Measurements from ENCODE around the gene MBD3.
"Not testable (repeated sequence)": the region's sequence is repeated elsewhere in the genome, so short reads cannot be mapped to it uniquely, and the experiment has no call there.

MBD3 gene

DNA sequence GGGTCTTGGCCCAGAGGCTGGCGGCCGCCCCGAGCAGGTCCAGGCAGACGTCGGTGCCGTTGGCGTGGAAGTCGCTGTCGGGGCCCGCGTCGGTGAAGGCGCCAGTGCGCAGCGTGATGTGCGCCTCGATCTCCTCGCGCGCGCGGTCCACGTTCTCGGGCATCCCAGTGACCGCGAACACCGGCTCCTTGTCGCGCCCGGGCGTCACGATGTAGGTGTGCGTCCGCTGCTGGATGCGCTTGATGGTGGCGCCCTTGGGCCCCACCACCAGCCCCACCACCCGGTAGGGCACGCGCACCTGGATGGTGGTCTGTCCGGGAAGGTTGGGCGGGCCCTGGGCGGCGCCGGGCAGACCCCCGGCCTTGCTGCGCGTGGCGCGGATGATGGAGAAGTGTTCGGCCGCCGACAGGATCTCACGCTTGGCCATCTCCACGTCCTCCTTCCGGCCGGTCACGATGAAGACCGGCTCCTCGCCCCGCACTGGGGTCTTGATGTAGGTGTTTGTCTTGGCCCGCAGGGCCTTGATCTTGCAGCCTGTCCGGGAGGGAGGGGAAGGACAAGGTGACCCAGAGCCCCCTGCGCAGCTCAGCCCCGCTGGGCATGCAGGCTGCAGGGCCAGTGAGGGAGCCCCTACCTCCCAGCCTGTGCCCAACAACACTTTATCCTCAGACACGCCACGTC lies 36.1 kb downstream of the MBD3 start:
- Histone ChIP-seq H3K4me3 (ENCODE audit: low read length) (no peak overlapping the region), H3K36me3 (ENCODE audit: control insufficient read depth, insufficient read depth, low read length) (peaks cover 2% of the 10 kb centered on the region), H3K4me1 (ENCODE audit: control insufficient read depth, insufficient read depth, low read length) (no peaks in the 10 kb centered on the region), H3K9ac (ENCODE audit: low read length) (no peak overlapping the region), H3K27ac (ENCODE audit: low read depth, low read length) (no peak overlapping the region), H3K27me3 (ENCODE audit: control insufficient read depth, insufficient read depth, low read length) (no peaks in the 10 kb centered on the region)

DNA sequence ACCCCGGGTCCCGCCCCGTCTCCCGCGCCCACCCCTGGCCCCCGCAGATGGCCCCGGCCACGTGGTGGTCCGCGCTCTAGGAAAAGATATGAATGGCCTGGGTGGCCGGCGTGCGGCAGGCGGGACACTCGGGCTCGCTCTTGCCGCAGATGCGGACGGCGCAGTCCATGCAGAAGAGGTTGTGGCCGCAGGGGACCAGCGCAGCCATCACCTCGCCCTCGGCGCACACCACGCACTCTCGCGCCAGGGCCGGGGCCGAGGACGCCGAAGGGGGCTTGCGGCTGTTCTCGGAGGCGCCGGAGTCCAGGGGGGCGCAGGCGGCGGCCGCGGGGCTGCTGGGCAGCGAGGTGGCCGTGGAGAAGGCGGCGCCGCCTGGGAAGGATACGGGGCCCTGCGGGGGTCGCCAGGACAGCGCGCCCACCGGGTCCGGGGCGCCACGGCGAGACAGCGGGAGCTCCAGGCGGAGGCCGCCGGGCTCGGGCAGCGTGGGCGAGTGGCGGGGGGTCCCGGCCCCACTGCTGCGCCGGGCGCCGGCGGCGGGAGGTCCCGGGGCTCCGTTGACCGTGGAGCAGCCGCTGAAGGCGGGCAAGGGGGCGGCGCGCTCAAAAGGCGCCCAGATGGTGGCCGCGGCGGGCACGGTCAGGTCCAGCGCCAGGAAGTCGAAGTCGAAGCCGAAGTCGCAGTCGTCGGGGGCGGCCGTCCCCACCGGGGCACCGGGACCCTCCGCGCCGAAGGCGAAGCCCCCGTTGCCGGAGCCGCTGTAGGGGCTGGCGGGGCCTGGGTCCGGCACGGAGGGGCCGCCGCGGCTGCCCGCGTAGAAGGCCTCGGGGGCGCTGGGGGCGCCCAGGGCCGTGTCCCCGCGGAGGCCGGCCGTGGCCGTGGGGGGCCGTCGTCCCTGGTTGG lies 36.9 kb downstream of the MBD3 start:
- no peak overlapping the region for H3K9ac ChIP-seq (ENCODE audit: low read length)
- H3K27ac ChIP-seq (ENCODE audit: low read depth, low read length), result no peak overlapping the region
- no peaks in the 10 kb centered on the region for H3K27me3 ChIP-seq (ENCODE audit: control insufficient read depth, insufficient read depth, low read length)
- no peak overlapping the region for H3K4me3 ChIP-seq (ENCODE audit: low read length)
- no peaks in the 10 kb centered on the region for H3K4me1 ChIP-seq (ENCODE audit: control insufficient read depth, insufficient read depth, low read length)
- peaks cover 2% of the 10 kb centered on the region for H3K36me3 ChIP-seq (ENCODE audit: control insufficient read depth, insufficient read depth, low read length)

DNA sequence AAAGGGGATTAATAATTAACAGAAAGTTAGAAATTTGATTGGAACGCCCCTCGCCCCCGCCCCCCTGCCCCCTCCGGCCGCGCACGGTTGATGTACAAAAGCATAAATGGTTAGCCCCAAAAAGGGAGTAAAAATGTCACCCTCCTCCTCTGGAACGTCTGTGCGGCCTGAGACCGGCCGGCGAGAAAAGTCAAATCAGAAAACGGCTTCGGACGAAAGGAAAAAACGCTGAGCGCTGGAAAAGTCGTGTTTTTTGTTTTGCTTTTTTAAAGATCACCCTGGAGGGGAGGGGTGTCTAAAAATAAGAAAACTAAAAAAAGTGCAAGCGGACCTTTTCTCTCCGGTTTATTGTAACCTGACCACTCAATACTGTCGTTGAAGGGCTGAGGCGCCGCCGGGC lies 37.7 kb downstream of the MBD3 start:
- H3K4me1 ChIP-seq (ENCODE audit: control insufficient read depth, insufficient read depth, low read length), result no peaks in the 10 kb centered on the region
- no peak overlapping the region for H3K9ac ChIP-seq (ENCODE audit: low read length)
- no peak overlapping the region for H3K4me3 ChIP-seq (ENCODE audit: low read length)
- H3K27me3 ChIP-seq (ENCODE audit: control insufficient read depth, insufficient read depth, low read length), result no peaks in the 10 kb centered on the region
- no peak overlapping the region for H3K27ac ChIP-seq (ENCODE audit: low read depth, low read length)
- H3K36me3 ChIP-seq (ENCODE audit: control insufficient read depth, insufficient read depth, low read length), result peaks cover 2% of the 10 kb centered on the region

- H3K27me3 ChIP-seq (ENCODE audit: control insufficient read depth, insufficient read depth, low read length), result no peaks in the 10 kb centered on the region
- no peak overlapping the region for H3K9ac ChIP-seq (ENCODE audit: low read length)
- no peak overlapping the region for H3K4me3 ChIP-seq (ENCODE audit: low read length)
- H3K27ac ChIP-seq (ENCODE audit: low read depth, low read length), result no peak overlapping the region
- H3K36me3 ChIP-seq (ENCODE audit: control insufficient read depth, insufficient read depth, low read length), result peaks cover 2% of the 10 kb centered on the region
- no peaks in the 10 kb centered on the region for H3K4me1 ChIP-seq (ENCODE audit: control insufficient read depth, insufficient read depth, low read length)
These were observed 39.2 kb downstream of the MBD3 start for GRCh38 chr19:1553415-1553814.

- Histone ChIP-seq H3K4me3 (ENCODE audit: low read length) (no peak overlapping the region), H3K36me3 (ENCODE audit: control insufficient read depth, insufficient read depth, low read length) (no peaks in the 10 kb centered on the region), H3K4me1 (ENCODE audit: control insufficient read depth, insufficient read depth, low read length) (no peaks in the 10 kb centered on the region), H3K9ac (ENCODE audit: low read length) (no peak overlapping the region), H3K27me3 (ENCODE audit: control insufficient read depth, insufficient read depth, low read length) (peaks cover 3% of the 10 kb centered on the region), H3K27ac (ENCODE audit: low read depth, low read length) (no peak overlapping the region)
These were observed 41.3 kb downstream of the MBD3 start for GRCh38 chr19:1551068-1552040.

GRCh38 chr19:1549332-1549945 lies 43.2 kb downstream of the MBD3 start:
- H3K4me1 ChIP-seq (ENCODE audit: control insufficient read depth, insufficient read depth, low read length), result no peaks in the 10 kb centered on the region
- peaks cover 3% of the 10 kb centered on the region for H3K27me3 ChIP-seq (ENCODE audit: control insufficient read depth, insufficient read depth, low read length)
- H3K4me3 ChIP-seq (ENCODE audit: low read length), result no peak overlapping the region
- H3K27ac ChIP-seq (ENCODE audit: low read depth, low read length), result no peak overlapping the region
- no peaks in the 10 kb centered on the region for H3K36me3 ChIP-seq (ENCODE audit: control insufficient read depth, insufficient read depth, low read length)
- no peak overlapping the region for H3K9ac ChIP-seq (ENCODE audit: low read length)

DNA sequence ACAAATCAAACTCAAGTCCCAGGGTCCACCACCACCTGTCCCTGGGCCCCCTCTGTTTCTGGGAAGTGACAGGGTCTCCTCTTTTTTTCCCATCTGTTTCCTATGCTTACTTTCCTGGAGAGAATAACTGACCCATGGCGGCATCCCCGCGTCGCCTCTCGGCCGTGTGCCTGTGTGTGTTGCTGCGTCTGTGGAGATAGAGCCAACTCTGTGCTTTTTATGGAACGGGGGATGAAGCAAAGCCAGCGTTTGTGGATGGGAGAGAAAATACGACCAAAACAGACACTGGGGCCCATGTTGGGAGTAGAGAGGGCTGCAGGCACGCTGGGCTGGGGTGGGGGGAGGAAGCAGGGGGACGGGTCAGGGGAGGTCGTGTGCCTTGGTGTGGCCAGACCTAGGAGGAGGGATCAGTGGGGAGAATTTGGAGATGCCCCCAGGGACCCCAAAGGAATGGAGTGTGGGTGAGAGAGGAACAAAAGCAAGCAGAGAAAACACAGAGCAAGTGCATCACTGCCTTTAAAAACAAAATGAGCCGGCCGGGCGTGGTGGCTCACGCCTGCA lies 52.2 kb downstream of the MBD3 start:
- Histone ChIP-seq H3K9ac (ENCODE audit: low read length) (no peak overlapping the region), H3K36me3 (ENCODE audit: control insufficient read depth, insufficient read depth, low read length) (no peaks in the 10 kb centered on the region), H3K4me1 (ENCODE audit: control insufficient read depth, insufficient read depth, low read length) (peaks cover 8% of the 10 kb centered on the region), H3K27ac (ENCODE audit: low read depth, low read length) (peak overlapping the region; percentile 53), H3K4me3 (ENCODE audit: low read length) (no peak overlapping the region), H3K27me3 (ENCODE audit: control insufficient read depth, insufficient read depth, low read length) (no peaks in the 10 kb centered on the region)

- H3K4me3 ChIP-seq (ENCODE audit: low read length); H3K27me3 ChIP-seq (ENCODE audit: control insufficient read depth, insufficient read depth, low read length); H3K9ac ChIP-seq (ENCODE audit: low read length); H3K4me1 ChIP-seq (ENCODE audit: control insufficient read depth, insufficient read depth, low read length); H3K36me3 ChIP-seq (ENCODE audit: control insufficient read depth, insufficient read depth, low read length): not testable (repeated sequence)
- peak overlapping the region; percentile 53 for H3K27ac ChIP-seq (ENCODE audit: low read depth, low read length)
These were observed 52.9 kb downstream of the MBD3 start for GRCh38 chr19:1539749-1540148.

DNA sequence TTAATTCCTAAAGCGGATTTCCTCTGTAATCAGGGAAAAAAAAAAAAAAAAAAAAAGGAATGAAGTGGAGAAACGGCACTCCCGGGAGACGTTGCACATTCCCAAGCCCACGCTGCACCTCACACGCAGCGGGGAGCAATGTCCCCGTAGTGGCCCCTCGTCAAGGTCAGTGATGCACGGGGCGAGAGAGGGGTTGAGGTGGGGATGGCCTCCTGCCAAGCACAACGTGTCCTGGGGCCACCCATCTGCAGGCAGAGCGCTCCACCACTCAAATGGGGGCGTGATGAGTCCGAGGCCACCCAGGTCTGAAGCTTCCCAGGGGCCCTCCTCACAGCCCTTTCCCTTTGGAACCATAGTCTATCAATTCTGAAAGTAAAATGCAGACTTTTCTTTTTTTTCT lies 53.7 kb downstream of the MBD3 start:
- Histone ChIP-seq H3K36me3 (ENCODE audit: control insufficient read depth, insufficient read depth, low read length) (no peaks in the 10 kb centered on the region), H3K9ac (ENCODE audit: low read length) (no peak overlapping the region), H3K27me3 (ENCODE audit: control insufficient read depth, insufficient read depth, low read length) (no peaks in the 10 kb centered on the region), H3K4me1 (ENCODE audit: control insufficient read depth, insufficient read depth, low read length) (peaks cover 8% of the 10 kb centered on the region), H3K27ac (ENCODE audit: low read depth, low read length) (no peak overlapping the region), H3K4me3 (ENCODE audit: low read length) (peak overlapping the region; percentile 27)

GRCh38 chr19:1535699-1536098 lies 57.0 kb downstream of the MBD3 start:
- not testable (repeated sequence) for H3K36me3 ChIP-seq (ENCODE audit: control insufficient read depth, insufficient read depth, low read length); H3K4me1 ChIP-seq (ENCODE audit: control insufficient read depth, insufficient read depth, low read length); H3K27ac ChIP-seq (ENCODE audit: low read depth, low read length); H3K9ac ChIP-seq (ENCODE audit: low read length); H3K27me3 ChIP-seq (ENCODE audit: control insufficient read depth, insufficient read depth, low read length); H3K4me3 ChIP-seq (ENCODE audit: low read length)

- Histone ChIP-seq H3K27ac (ENCODE audit: low read depth, low read length) (no peak overlapping the region), H3K9ac (ENCODE audit: low read length) (no peak overlapping the region), H3K36me3 (ENCODE audit: control insufficient read depth, insufficient read depth, low read length) (no peaks in the 10 kb centered on the region), H3K27me3 (ENCODE audit: control insufficient read depth, insufficient read depth, low read length) (no peaks in the 10 kb centered on the region), H3K4me1 (ENCODE audit: control insufficient read depth, insufficient read depth, low read length) (no peaks in the 10 kb centered on the region), H3K4me3 (ENCODE audit: low read length) (no peak overlapping the region)
These were observed 57.7 kb downstream of the MBD3 start for GRCh38 chr19:1534972-1535371.
